BJ (cell line): Measurements from ENCODE around the gene ASMTL. TPM values are rescaled to one million over a fixed set of nuclear protein-coding genes. Genes with fewer than 3 reads are reported as not detected.
"Not testable (repeated sequence)": the region's sequence is repeated elsewhere in the genome, so short reads cannot be mapped to it uniquely, and the experiment has no call there.

Experiments
- CTCF ChIA-PET: fragments of 350-600 bp; formaldehyde crosslinking; extraction: SDS; loops from one replicate; lab custom pipeline; 2021; ENCODE audit warnings: antibody characterized with exemption, inconsistent platforms; lab: Yijun Ruan, JAX
- POLR2A ChIA-PET: fragments of 300-600 bp; sonication (Branson Sonifier 250); formaldehyde crosslinking; extraction: SDS; loops from one replicate; lab custom pipeline; 2021; ENCODE audit warnings: antibody characterized with exemption; lab: Charles Lee
- DNase-seq: peaks from one replicate; pipeline ENCODE4 v3.0.0-alpha.2; 2011; ENCODE audit warnings: low read depth
- H3K27me3 ChIP-seq: 2 replicates; pipeline ENCODE4 v1.6.0; 2011; ENCODE audit warnings: low read length; ENCODE audit not compliant: control insufficient read depth, insufficient read depth
- H3K36me3 ChIP-seq: 2 replicates; pipeline ENCODE4 v1.5.1; 2011; ENCODE audit warnings: low read length; ENCODE audit not compliant: control insufficient read depth, insufficient read depth
- H3K4me3 ChIP-seq: 2 replicates; pipeline ENCODE4 v1.5.1; 2011; ENCODE audit warnings: low read depth, mild to moderate bottlenecking, control low read depth, low read length
- polyA plus RNA-seq: library from polyadenylated mRNA; depleted of rRNA; stranded (reverse); fragments of >200 nt; gene quantifications from 2 replicates; pipeline ENCODE4 v1.2.3, GENCODE V29; 2011
- TF ChIP-seq, protein P1 (sequence below): IDR thresholded peaks from 2 replicates; pipeline ENCODE4 v1.5.1; 2011; ENCODE audit warnings: low read depth, mild to moderate bottlenecking, control low read depth, inconsistent platforms, low read length, moderate library complexity; ENCODE audit not compliant: insufficient read depth

The ASMTL gene
- polyA plus RNA-seq, 1 experiment, result 33.7 TPM

- no peak overlapping the region for H3K4me3 ChIP-seq
- H3K36me3 ChIP-seq, result no peaks in the 10 kb centered on the region
- no peaks in the 10 kb centered on the region for H3K27me3 ChIP-seq
- TF ChIP-seq, protein P1, sequence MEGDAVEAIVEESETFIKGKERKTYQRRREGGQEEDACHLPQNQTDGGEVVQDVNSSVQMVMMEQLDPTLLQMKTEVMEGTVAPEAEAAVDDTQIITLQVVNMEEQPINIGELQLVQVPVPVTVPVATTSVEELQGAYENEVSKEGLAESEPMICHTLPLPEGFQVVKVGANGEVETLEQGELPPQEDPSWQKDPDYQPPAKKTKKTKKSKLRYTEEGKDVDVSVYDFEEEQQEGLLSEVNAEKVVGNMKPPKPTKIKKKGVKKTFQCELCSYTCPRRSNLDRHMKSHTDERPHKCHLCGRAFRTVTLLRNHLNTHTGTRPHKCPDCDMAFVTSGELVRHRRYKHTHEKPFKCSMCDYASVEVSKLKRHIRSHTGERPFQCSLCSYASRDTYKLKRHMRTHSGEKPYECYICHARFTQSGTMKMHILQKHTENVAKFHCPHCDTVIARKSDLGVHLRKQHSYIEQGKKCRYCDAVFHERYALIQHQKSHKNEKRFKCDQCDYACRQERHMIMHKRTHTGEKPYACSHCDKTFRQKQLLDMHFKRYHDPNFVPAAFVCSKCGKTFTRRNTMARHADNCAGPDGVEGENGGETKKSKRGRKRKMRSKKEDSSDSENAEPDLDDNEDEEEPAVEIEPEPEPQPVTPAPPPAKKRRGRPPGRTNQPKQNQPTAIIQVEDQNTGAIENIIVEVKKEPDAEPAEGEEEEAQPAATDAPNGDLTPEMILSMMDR, result no peak
- DNase-seq, result no peak
- POLR2A ChIA-PET, result no interaction called here
- CTCF ChIA-PET, result no interaction called here
Measured at GRCh38 chrX:1485033-1485432, 32.3 kb upstream of the ASMTL start.

GRCh38 chrX:1484638-1485019 lies 31.9 kb upstream of the ASMTL start:
- ChIA-PET CTCF (no interaction called here), POLR2A (no interaction called here)
- TF ChIP-seq, protein P1, result no peak
- no peaks in the 10 kb centered on the region for H3K36me3 ChIP-seq
- DNase-seq, result no peak
- no peak overlapping the region for H3K4me3 ChIP-seq
- no peaks in the 10 kb centered on the region for H3K27me3 ChIP-seq

DNA sequence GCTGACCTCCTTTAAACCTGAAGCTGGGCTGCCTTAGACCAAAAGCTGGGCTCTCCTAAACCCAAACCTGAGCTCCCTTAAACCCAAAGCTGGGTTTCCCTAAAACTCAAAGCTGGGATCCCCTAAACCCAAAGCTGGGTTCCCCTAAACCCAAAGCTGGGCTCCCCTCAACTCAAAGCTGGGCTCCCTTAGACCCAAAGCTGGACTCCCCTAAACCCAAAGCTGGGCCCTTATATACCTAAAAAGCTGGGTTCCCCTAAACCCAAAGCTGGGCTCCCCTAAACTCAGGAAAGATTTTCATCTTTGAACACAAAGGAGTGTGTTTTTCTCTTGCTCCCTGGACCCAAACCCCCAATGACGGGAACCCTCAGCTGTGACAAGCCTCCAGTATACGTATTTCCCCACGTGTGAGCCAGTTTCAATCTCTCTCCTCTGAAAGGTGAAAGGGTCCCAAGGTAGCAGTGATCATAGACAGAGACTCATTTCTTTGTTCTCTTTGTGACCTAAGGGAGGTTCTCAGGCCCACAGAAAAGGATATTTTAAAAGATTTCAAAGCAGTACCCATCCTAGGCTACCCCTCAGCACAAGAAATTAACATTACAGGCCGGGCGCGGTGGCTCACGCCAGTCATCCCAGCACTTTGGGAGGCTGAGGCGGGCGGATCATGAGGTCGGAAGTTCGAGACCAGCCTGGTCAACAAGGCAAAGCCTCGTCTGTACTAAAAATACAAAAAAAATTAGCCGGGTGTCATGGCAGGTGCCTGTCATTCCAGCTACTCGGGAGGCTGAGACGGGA lies 31.3 kb upstream of the ASMTL start:
- H3K27me3 ChIP-seq, result no peaks in the 10 kb centered on the region
- ChIA-PET POLR2A (no interaction called here), CTCF (no interaction called here)
- no peaks in the 10 kb centered on the region for H3K36me3 ChIP-seq
- TF ChIP-seq, protein P1, result no peak
- H3K4me3 ChIP-seq, result no peak overlapping the region
- DNase-seq, result no peak

DNA sequence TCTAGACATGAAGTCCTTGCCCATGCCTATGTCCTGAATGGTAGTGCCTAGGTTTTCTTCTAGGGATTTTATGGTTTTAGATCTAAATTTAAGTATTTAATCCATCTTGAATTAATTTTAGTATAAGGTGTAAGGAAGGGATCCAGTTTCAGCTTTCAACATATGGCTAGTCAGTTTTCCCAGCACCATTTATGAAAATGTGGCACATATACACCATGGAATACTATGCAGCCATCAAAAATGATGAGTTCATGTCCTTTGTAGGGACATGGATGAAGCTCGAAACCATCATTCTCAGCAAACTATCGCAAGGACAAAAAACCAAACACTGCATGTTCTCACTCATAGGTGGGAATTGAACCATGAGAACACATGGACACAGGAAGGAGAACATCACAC lies 29.8 kb upstream of the ASMTL start:
- H3K4me3 ChIP-seq, DNase-seq, H3K27me3 ChIP-seq, H3K36me3 ChIP-seq, CTCF ChIA-PET, POLR2A ChIA-PET: not testable (repeated sequence)

GRCh38 chrX:1481636-1482529 lies 29.2 kb upstream of the ASMTL start:
- Histone ChIP-seq H3K4me3 (no peak overlapping the region), H3K27me3 (no peaks in the 10 kb centered on the region), H3K36me3 (no peaks in the 10 kb centered on the region)
- peak; percentile 53 for DNase-seq
- POLR2A ChIA-PET, result no interaction called here
- TF ChIP-seq, protein P1, result no peak
- CTCF ChIA-PET, result no interaction called here
